ENCODE measurements around the gene C2orf81. TPM values are rescaled to one million over a fixed set of nuclear protein-coding genes. Genes with fewer than 3 reads are reported as not detected.
"Not testable (repeated sequence)": the region's sequence is repeated elsewhere in the genome, so short reads cannot be mapped to it uniquely, and the experiment has no call there.

Gene C2orf81
- total RNA-seq, 1 donor from 2014 or later: 2.4 TPM

GRCh38 chr2:74424139-74424992, 2.9 kb upstream of the C2orf81 start:
- Mint-ChIP-seq H3K9me3 (ENCODE audit: unreplicated experiment) (no peaks in the 10 kb centered on the region), H3K27ac (ENCODE audit: unreplicated experiment) (no peak overlapping the region), H3K4me1 (ENCODE audit: unreplicated experiment) (peaks cover 8% of the 10 kb centered on the region), H3K36me3 (ENCODE audit: unreplicated experiment) (peaks cover 15% of the 10 kb centered on the region), H3K27me3 (ENCODE audit: unreplicated experiment) (peaks cover 2% of the 10 kb centered on the region), H3K4me3 (ENCODE audit: unreplicated experiment) (no peak overlapping the region)
- no peak for TF ChIP-seq CTCF (IDR thresholded peaks at IDR 0.05)
- DNase-seq (ENCODE audit: extremely low spot score, unreplicated experiment): no peak

GRCh38 chr2:74423231-74424095, 2.0 kb upstream of the C2orf81 start:
- Mint-ChIP-seq H3K36me3 (ENCODE audit: unreplicated experiment) (peaks cover 10% of the 10 kb centered on the region), H3K4me1 (ENCODE audit: unreplicated experiment) (peaks cover 8% of the 10 kb centered on the region), H3K27ac (ENCODE audit: unreplicated experiment) (no peak overlapping the region), H3K27me3 (ENCODE audit: unreplicated experiment) (peaks cover 2% of the 10 kb centered on the region), H3K4me3 (ENCODE audit: unreplicated experiment) (peak overlapping the region; percentile 97), H3K9me3 (ENCODE audit: unreplicated experiment) (no peaks in the 10 kb centered on the region)
- DNase-seq (ENCODE audit: extremely low spot score, unreplicated experiment): no peak
- no peak for TF ChIP-seq CTCF (IDR thresholded peaks at IDR 0.05)

GRCh38 chr2:74420443-74421103, 846 bp downstream of the C2orf81 start:
- H3K27ac Mint-ChIP-seq (ENCODE audit: unreplicated experiment); H3K36me3 Mint-ChIP-seq (ENCODE audit: unreplicated experiment); H3K9me3 Mint-ChIP-seq (ENCODE audit: unreplicated experiment); H3K27me3 Mint-ChIP-seq (ENCODE audit: unreplicated experiment); DNase-seq (ENCODE audit: extremely low spot score, unreplicated experiment); H3K4me1 Mint-ChIP-seq (ENCODE audit: unreplicated experiment): not testable (repeated sequence)
- peak overlapping the region; percentile 97 for H3K4me3 Mint-ChIP-seq (ENCODE audit: unreplicated experiment)

- Mint-ChIP-seq H3K4me3 (ENCODE audit: unreplicated experiment) (no peak overlapping the region), H3K4me1 (ENCODE audit: unreplicated experiment) (peaks cover 8% of the 10 kb centered on the region), H3K27me3 (ENCODE audit: unreplicated experiment) (peaks cover 4% of the 10 kb centered on the region), H3K36me3 (ENCODE audit: unreplicated experiment) (no peaks in the 10 kb centered on the region), H3K9me3 (ENCODE audit: unreplicated experiment) (no peaks in the 10 kb centered on the region), H3K27ac (ENCODE audit: unreplicated experiment) (no peak overlapping the region)
- TF ChIP-seq CTCF (IDR thresholded peaks at IDR 0.05): no peak
- DNase-seq (ENCODE audit: extremely low spot score, unreplicated experiment): no peak
These were observed 1.4 kb downstream of the C2orf81 start for GRCh38 chr2:74420006-74420405.

GRCh38 chr2:74419345-74419744, 2.1 kb downstream of the C2orf81 start:
- no peak overlapping the region for H3K27ac Mint-ChIP-seq (ENCODE audit: unreplicated experiment)
- DNase-seq (ENCODE audit: extremely low spot score, unreplicated experiment): no peak
- H3K27me3 Mint-ChIP-seq (ENCODE audit: unreplicated experiment): peaks cover 4% of the 10 kb centered on the region
- H3K9me3 Mint-ChIP-seq (ENCODE audit: unreplicated experiment): no peaks in the 10 kb centered on the region
- no peak overlapping the region for H3K4me3 Mint-ChIP-seq (ENCODE audit: unreplicated experiment)
- TF ChIP-seq CTCF (IDR thresholded peaks at IDR 0.05): no peak
- peaks cover 8% of the 10 kb centered on the region for H3K4me1 Mint-ChIP-seq (ENCODE audit: unreplicated experiment)
- no peaks in the 10 kb centered on the region for H3K36me3 Mint-ChIP-seq (ENCODE audit: unreplicated experiment)

Measured in osteocyte (in vitro differentiated cells).